ENCODE measurements around the gene SLC66A3.

GRCh38 chr2:11158916-11159573, 3.8 kb downstream of the SLC66A3 start:
- TF ChIP-seq CTCF (IDR thresholded peaks at IDR 0.05) (no peak), POLR2A (IDR thresholded peaks at IDR 0.05) (no peak), POLR2AphosphoS5 (IDR thresholded peaks at IDR 0.05) (no peak)
